HS-27A (cell line): Measurements from ENCODE around the gene DNAJC8.

Experiments
- DNase-seq: peaks from one replicate; pipeline ENCODE4 v3.0.0-alpha.2; 2012; ENCODE audit warnings: low read depth, missing footprints

The DNAJC8 gene

GRCh38 chr1:28249013-28249865, 16.4 kb upstream of the DNAJC8 start:
- DNase-seq: peak; percentile 60

DNA sequence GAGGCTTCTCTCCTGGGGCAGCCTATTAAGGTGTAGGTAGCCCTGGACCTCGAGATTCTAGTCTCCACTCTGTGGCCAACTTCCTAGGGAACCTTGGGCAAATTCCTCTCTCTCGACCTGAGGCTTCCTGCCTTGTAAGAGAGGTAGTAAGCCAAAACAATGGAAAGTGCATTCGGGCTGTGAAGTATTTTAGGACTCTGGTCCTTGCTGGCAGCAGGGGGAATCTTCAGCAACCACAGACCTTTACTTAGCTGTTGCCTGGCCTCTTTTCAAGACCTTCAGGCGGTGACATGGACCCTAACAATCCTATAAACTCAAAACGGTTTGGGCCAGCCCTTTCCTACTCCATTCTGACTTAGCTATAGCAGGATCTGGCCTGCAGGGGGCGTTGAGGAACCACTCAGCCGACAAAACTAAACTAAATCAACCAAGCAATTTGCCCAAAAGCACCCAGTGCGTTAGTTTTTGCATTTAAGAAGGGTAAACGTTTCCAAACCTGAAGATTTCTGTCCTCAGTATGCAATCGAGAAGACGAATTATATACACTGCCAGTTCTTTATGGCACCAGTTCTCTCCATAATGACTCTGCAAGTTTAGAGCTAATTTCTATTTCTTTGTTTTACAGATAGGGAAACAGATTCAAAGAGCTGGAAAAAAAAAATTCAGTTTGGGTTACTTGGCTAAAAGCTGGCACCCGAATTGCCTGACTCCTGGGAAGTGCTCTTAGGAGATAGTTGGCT, 15.6 kb upstream of the DNAJC8 start:
- DNase-seq: peak; percentile 64

GRCh38 chr1:28247612-28248272, 14.9 kb upstream of the DNAJC8 start:
- no peak for DNase-seq

DNA sequence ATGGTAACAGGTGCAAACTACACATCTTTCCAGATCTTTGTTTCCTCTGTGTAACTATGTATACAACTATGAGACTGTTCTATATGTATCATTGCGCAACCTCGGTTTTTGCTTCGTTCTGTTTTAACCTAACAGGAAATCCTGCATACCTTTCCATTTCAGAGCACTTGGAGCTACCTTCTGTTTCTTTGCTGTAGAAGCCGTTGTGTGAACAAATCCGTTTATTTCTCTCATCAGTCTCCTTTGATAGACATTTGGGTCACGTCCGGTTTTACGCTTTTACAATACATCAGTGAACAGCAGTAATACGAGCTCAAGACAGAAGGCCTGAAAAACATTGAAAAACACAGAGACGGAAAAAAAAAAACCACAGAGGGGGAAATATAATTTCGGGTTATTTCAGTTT, 13.6 kb upstream of the DNAJC8 start:
- no peak for DNase-seq

DNA sequence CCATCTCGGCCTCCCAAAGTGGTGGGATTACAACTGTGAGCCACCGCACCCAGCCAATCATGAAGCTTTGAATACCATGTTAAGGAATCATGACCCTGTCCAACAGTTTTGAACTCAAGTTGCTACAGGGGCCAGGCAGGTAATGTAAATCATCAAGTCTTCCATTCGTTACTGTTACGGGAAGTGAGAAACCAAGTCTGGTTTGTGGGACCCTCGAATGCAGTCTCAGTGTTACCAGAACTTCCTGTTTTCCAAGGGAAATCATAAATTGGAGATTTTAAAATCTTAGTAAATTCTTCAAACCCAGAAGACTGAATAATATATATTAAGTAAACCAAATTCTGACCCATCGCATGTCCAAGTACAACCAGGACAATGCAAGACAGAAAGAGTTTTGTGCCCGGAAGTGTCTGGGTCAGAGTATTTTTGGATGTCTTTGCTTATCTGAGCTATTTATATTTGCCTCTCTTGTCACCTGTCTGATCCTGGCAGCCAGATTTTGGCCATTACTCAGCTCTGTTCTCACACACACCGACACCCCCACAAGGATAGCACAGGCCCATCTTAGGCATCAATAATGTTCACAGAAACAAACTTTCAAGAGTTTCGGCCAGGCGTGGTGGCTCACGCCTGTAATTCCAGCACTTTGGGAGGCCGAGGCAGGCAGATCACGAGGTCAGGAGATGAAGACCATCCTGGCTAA, 11.9 kb upstream of the DNAJC8 start:
- DNase-seq: no peak

DNA sequence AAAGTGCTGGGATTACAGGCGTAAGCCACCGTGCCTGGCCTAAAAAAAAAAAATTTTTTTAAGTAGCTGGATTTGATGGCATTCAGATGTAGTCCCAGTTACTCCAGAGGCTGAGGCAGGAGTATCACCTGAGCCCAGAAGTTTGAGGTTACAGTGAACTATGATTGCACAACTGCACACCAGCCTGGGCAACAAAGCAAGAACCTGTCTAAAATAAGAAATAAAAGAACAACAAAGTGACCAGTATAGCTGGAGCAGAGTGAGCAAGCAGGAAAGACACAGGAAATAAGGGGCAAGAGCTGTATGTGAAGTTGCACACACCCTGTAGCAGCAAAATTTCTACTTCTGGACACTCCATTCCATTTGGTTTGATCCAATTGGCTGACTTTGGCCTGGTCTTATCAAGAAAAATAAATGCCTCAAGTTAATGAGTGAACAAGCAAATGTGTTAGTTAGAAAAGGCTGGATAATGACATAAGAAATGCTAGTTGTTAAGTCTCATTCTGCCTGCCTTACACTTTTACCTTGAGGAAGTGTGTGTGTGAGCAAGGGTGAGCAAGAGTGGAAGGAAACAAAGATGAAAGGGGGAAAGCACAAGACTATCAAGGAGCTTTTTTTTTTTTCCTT, 11.0 kb upstream of the DNAJC8 start:
- DNase-seq: no peak

- DNase-seq: no peak
These were observed 8.9 kb upstream of the DNAJC8 start for GRCh38 chr1:28241638-28242241.

DNA sequence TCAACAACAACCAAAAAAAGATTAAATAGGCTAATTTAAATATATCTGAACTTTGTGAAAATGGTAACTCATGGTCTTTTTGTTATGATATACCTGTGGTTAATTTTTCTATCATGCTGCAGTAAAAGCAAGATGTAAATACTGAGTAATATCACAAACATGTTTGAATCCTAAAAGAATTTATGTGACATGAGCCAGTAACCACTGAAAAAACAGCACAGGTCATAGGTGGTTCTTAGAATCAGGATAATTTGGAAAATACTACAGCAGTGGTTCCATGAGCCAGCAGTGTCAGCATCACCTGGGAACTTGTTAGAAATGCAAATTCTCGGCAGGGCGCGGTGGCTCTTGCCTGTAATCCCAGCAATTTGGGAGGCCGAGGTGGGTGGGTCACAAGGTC, 7.2 kb upstream of the DNAJC8 start:
- no peak for DNase-seq

DNA sequence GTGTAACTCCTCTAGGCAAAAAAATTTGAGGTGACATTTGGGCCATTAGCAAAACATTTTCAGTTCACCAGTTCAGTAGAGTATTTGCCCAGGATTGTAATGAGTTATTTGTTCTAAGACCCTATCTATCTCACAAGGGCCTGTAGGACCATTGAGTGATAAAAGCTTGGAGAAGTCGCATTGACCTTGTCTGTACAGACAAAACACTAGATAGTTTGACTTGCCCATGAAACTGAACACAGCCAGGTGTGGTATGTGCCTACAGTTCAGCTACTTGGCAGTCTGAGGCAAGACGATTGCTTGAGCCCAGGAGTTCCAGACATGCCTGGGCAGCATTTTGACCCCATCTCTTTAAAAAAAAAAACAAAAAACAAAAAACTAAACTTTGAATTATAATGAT, 6.2 kb upstream of the DNAJC8 start:
- no peak for DNase-seq

DNA sequence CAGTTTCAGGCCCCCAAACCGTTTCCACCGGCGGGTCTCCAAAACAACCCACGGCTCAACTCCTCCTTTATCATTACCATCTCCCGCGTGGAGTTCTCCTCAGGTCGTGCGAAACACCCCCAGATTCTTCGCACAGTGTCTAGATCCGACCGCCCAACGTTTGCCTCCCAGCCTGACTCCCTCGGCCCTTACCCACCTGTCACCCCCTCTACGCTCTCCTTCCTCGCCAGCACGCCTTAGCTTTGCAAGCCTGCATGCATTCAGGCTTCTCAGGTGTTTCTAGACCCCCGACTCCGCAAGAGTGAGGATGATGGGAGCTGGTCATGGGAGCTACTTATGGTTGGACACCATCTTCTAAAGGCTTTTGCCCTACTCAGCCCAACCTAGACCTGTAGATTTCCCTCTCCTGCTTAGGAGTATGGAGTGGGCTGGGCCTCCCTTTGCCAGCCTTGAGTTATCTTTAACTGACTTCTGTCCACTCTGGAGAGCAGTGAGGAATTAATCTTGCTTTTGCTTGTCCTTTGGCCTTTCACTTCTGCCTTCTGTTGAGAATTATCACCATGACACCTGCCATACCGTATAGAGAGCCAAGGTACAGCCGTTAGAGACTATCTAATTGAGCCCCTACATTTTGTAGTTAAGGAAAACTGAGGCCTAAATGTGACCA, 4.0 kb upstream of the DNAJC8 start:
- no peak for DNase-seq

DNA sequence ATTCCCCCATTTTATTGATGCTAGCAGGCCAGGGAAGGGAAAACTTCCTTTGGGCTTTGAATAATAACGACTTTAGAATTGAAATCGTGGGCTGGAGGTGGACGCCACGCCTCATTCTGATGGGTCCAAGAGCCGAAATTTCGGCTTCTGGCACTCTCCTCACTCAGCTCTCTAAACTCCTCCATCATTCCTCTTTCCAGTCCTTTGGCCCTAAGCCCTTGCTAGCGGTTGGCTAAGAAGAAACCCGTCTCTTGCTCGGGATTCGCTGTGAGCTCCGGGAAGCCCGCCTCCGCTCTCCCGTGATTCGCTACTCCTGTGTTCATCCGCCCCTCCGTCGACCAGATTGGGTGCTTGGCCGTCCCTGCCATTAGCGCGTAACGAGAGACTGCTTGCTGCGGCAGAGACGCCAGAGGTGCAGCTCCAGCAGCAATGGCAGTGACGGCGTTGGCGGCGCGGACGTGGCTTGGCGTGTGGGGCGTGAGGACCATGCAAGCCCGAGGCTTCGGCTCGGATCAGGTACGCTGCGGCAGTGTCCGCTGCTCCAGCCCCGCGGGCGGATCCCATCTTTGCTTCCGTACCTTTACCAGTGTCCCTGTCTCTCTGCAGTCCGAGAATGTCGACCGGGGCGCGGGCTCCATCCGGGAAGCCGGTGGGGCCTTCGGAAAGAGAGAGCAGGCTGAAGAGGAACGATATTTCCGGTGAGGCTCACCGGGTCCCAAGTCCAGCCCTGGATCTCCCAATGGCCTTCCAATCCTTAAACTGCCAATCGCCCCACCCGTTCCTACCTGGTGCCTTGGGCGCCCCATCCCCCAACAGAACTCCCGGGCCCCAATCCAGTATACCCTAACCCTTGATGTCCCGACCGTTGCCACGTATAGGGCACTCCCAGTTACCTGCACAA, 3.2 kb upstream of the DNAJC8 start, which contains the start of gene ATP5IF1:
ATP5IF1 (plus strand) TSS at position 370 of the 901 bp plus-strand sequence; CDS start at position 430, 60 bp downstream.
- peak; percentile 94 for DNase-seq

- no peak for DNase-seq
These were observed 406 bp upstream of the DNAJC8 start for GRCh38 chr1:28233264-28233606.

- no peak for DNase-seq
These were observed 2.8 kb downstream of the DNAJC8 start for GRCh38 chr1:28229996-28230395.

DNA sequence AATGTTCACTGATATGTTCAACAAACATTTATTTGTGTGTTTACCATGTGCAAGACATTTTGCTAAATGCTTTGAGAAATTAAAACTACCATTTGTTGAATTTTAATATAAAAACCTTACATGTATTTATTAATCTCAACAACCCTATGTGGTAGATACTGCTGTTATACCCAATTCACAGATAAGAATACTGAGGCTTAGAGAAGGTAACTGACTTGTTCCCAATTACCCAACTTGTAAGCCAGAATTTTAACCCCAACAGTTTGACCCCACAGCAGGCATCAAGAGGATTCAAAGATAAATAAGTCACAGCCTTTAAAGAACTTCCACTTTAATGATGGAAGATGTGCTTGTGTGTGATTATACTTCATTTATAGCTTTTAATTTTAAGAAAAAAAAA, 3.7 kb downstream of the DNAJC8 start:
- no peak for DNase-seq

DNA sequence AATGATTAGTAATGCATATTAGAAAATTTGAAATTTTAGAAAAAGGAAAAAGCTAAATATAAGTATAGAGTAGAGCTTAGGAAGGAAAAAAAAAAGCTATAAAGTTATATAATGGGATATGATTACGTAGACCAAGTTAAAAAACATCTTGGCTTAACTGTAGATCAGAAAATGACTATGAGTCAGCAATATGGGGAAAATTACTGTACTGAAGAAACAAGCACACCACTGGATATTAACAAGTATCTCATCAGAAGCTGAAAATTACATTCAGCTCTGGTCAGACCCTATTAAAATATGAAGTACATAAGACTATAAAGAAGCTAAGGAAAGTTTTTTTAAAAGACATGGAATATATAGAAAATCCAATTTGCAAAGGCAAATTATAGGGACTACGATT, 19.5 kb downstream of the DNAJC8 start:
- DNase-seq: no peak

DNA sequence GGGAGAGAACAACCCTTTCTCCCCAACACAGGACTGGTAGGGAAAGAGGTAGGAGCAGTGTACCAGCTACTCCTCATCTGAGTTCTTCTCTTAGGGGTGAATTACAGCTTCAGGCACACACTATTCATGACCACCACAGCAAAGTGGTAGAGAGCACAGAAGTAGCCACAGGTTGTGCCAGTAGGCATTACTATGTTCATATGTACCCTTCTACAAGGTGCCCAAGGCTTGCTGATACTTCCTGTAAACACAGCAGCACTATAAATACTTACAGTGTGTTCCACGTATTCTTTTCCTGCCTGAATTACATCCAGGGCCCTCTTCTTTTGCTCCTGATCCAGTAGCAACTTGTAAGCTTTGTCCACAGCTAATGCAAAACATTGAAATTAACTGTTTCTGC, 23.1 kb downstream of the DNAJC8 start:
- no peak for DNase-seq

GRCh38 chr1:28208818-28209441, 23.9 kb downstream of the DNAJC8 start:
- DNase-seq: no peak

- no peak for DNase-seq
These were observed 27.6 kb downstream of the DNAJC8 start for GRCh38 chr1:28205243-28205642.

- no peak for DNase-seq
These were observed 32.5 kb downstream of the DNAJC8 start for GRCh38 chr1:28200234-28200873.
